ENCODE measurements around the gene ACTL6A.

Gene ACTL6A

GRCh38 chr3:179591313-179591712, 28.6 kb downstream of the ACTL6A start:
- Histone ChIP-seq H3K27me3 (ENCODE audit: insufficient read depth, low read length) (no peaks in the 10 kb centered on the region), H3K9me3 (ENCODE audit: insufficient read depth, low read depth, low read length) (no peaks in the 10 kb centered on the region), H3K36me3 (ENCODE audit: insufficient read depth, low read length) (peaks cover 97% of the 10 kb centered on the region), H3K4me1 (ENCODE audit: insufficient read depth, low read length) (no peaks in the 10 kb centered on the region), H3K4me3 (ENCODE audit: low read length) (no peak overlapping the region), H3K9ac (ENCODE audit: low read depth, low read length) (no peak overlapping the region), H3K27ac (ENCODE audit: low read depth, low read length) (no peak overlapping the region)
- WGBS: 100% methylated on average over 1 of the region's 1 CpG

- Histone ChIP-seq H3K9ac (ENCODE audit: low read depth, low read length) (no peak overlapping the region), H3K36me3 (ENCODE audit: insufficient read depth, low read length) (peaks cover 84% of the 10 kb centered on the region)
- 90% methylated on average over 4 of the region's 4 CpGs for WGBS
These were observed 36.8 kb downstream of the ACTL6A start for GRCh38 chr3:179599531-179599930.

GRCh38 chr3:179603321-179603720, 40.6 kb downstream of the ACTL6A start:
- Histone ChIP-seq H3K36me3 (ENCODE audit: insufficient read depth, low read length) (peaks cover 55% of the 10 kb centered on the region), H3K4me3 (ENCODE audit: low read length) (peak overlapping the region; percentile 87), H3K9me3 (ENCODE audit: insufficient read depth, low read depth, low read length) (no peaks in the 10 kb centered on the region), H3K27ac (ENCODE audit: low read depth, low read length) (no peak overlapping the region), H3K4me1 (ENCODE audit: insufficient read depth, low read length) (peaks cover 6% of the 10 kb centered on the region; the same call in 1 of the 2 replicates), H3K9ac (ENCODE audit: low read depth, low read length) (peak overlapping the region; percentile 95), H3K27me3 (ENCODE audit: insufficient read depth, low read length) (no peaks in the 10 kb centered on the region)
- WGBS: 86% methylated on average over 4 of the region's 4 CpGs

More at GRCh38 chr3:179599531-179599930, 36.8 kb downstream of the ACTL6A start:
- Histone ChIP-seq H3K9me3 (ENCODE audit: insufficient read depth, low read depth, low read length) (no peaks in the 10 kb centered on the region), H3K27me3 (ENCODE audit: insufficient read depth, low read length) (no peaks in the 10 kb centered on the region), H3K27ac (ENCODE audit: low read depth, low read length) (no peak overlapping the region), H3K4me1 (ENCODE audit: insufficient read depth, low read length) (peaks cover 6% of the 10 kb centered on the region; the same call in 1 of the 2 replicates), H3K4me3 (ENCODE audit: low read length) (no peak overlapping the region)

- H3K27ac ChIP-seq (ENCODE audit: low read depth, low read length): peak overlapping the region; percentile 89
- H3K36me3 ChIP-seq (ENCODE audit: insufficient read depth, low read length): peaks cover 50% of the 10 kb centered on the region
- no peaks in the 10 kb centered on the region for H3K9me3 ChIP-seq (ENCODE audit: insufficient read depth, low read depth, low read length)
- H3K27me3 ChIP-seq (ENCODE audit: insufficient read depth, low read length): no peaks in the 10 kb centered on the region
- peaks cover 6% of the 10 kb centered on the region; the same call in 1 of the 2 replicates for H3K4me1 ChIP-seq (ENCODE audit: insufficient read depth, low read length)
- WGBS: 3% methylated on average over 2 of the region's 3 CpGs
- peak overlapping the region; percentile 87 for H3K4me3 ChIP-seq (ENCODE audit: low read length)
- H3K9ac ChIP-seq (ENCODE audit: low read depth, low read length): peak overlapping the region; percentile 95
These were observed 41.1 kb downstream of the ACTL6A start for GRCh38 chr3:179603831-179604230.

- peaks cover 43% of the 10 kb centered on the region for H3K36me3 ChIP-seq (ENCODE audit: insufficient read depth, low read length)
- no peaks in the 10 kb centered on the region for H3K9me3 ChIP-seq (ENCODE audit: insufficient read depth, low read depth, low read length)
These were observed 41.8 kb downstream of the ACTL6A start, which contains the start of the genes MRPL47 and NDUFB5 for GRCh38 chr3:179604321-179605078. Gene MRPL47 (minus strand): TSS chr3:179604638. CDS start chr3:179604624, 14 bp downstream. Gene NDUFB5 (plus strand): TSS chr3:179604794. CDS start chr3:179604816, 22 bp downstream.

GRCh38 chr3:179606534-179607085, 43.9 kb downstream of the ACTL6A start:
- H3K4me3 ChIP-seq (ENCODE audit: low read length): no peak overlapping the region
- WGBS: 89% methylated on average over 3 of the region's 4 CpGs
- peaks cover 25% of the 10 kb centered on the region for H3K36me3 ChIP-seq (ENCODE audit: insufficient read depth, low read length)
- H3K9ac ChIP-seq (ENCODE audit: low read depth, low read length): no peak overlapping the region
- H3K4me1 ChIP-seq (ENCODE audit: insufficient read depth, low read length): peaks cover 6% of the 10 kb centered on the region; the same call in 1 of the 2 replicates
- no peaks in the 10 kb centered on the region for H3K27me3 ChIP-seq (ENCODE audit: insufficient read depth, low read length)
- H3K9me3 ChIP-seq (ENCODE audit: insufficient read depth, low read depth, low read length): no peaks in the 10 kb centered on the region
- no peak overlapping the region for H3K27ac ChIP-seq (ENCODE audit: low read depth, low read length)

More at GRCh38 chr3:179604321-179605078, 41.8 kb downstream of the ACTL6A start, which contains the start of the genes MRPL47 and NDUFB5:
- peak within 1 kb of the TSS; percentile 89 for H3K27ac ChIP-seq (ENCODE audit: low read depth, low read length)
- H3K9ac ChIP-seq (ENCODE audit: low read depth, low read length): peak within 1 kb of the TSS; percentile 95
- WGBS: under 1% methylated on average over 45 of the region's 45 CpGs
- no peaks in the 10 kb centered on the region for H3K27me3 ChIP-seq (ENCODE audit: insufficient read depth, low read length)
- peak within 1 kb of the TSS; percentile 87 for H3K4me3 ChIP-seq (ENCODE audit: low read length)
- peaks cover 6% of the 10 kb centered on the region; the same call in 1 of the 2 replicates for H3K4me1 ChIP-seq (ENCODE audit: insufficient read depth, low read length)

GRCh38 chr3:179608931-179609720, 46.4 kb downstream of the ACTL6A start:
- Histone ChIP-seq H3K9ac (ENCODE audit: low read depth, low read length) (no peak overlapping the region), H3K36me3 (ENCODE audit: insufficient read depth, low read length) (peaks cover 10% of the 10 kb centered on the region), H3K27ac (ENCODE audit: low read depth, low read length) (no peak overlapping the region), H3K4me3 (ENCODE audit: low read length) (no peak overlapping the region), H3K4me1 (ENCODE audit: insufficient read depth, low read length) (no peaks in the 10 kb centered on the region), H3K27me3 (ENCODE audit: insufficient read depth, low read length) (no peaks in the 10 kb centered on the region), H3K9me3 (ENCODE audit: insufficient read depth, low read depth, low read length) (no peaks in the 10 kb centered on the region)
- 91% methylated on average over 5 of the region's 6 CpGs for WGBS

- Histone ChIP-seq H3K4me1 (ENCODE audit: insufficient read depth, low read length) (no peaks in the 10 kb centered on the region), H3K9ac (ENCODE audit: low read depth, low read length) (no peak overlapping the region), H3K9me3 (ENCODE audit: insufficient read depth, low read depth, low read length) (no peaks in the 10 kb centered on the region), H3K27ac (ENCODE audit: low read depth, low read length) (no peak overlapping the region), H3K27me3 (ENCODE audit: insufficient read depth, low read length) (no peaks in the 10 kb centered on the region), H3K36me3 (ENCODE audit: insufficient read depth, low read length) (peaks cover 10% of the 10 kb centered on the region), H3K4me3 (ENCODE audit: low read length) (no peak overlapping the region)
- WGBS: 96% methylated on average over 4 of the region's 4 CpGs
These were observed 47.3 kb downstream of the ACTL6A start for GRCh38 chr3:179610066-179610465.

GRCh38 chr3:179613807-179614206, 51.1 kb downstream of the ACTL6A start:
- Histone ChIP-seq H3K9me3 (ENCODE audit: insufficient read depth, low read depth, low read length) (no peaks in the 10 kb centered on the region), H3K4me1 (ENCODE audit: insufficient read depth, low read length) (no peaks in the 10 kb centered on the region), H3K4me3 (ENCODE audit: low read length) (no peak overlapping the region), H3K27ac (ENCODE audit: low read depth, low read length) (no peak overlapping the region), H3K36me3 (ENCODE audit: insufficient read depth, low read length) (peaks cover 36% of the 10 kb centered on the region), H3K27me3 (ENCODE audit: insufficient read depth, low read length) (no peaks in the 10 kb centered on the region), H3K9ac (ENCODE audit: low read depth, low read length) (no peak overlapping the region)
- WGBS: 87% methylated on average over 2 of the region's 2 CpGs

- H3K27ac ChIP-seq (ENCODE audit: low read depth, low read length): no peak overlapping the region
- no peaks in the 10 kb centered on the region for H3K4me1 ChIP-seq (ENCODE audit: insufficient read depth, low read length)
- WGBS: 88% methylated on average over 4 of the region's 4 CpGs
- no peak overlapping the region for H3K9ac ChIP-seq (ENCODE audit: low read depth, low read length)
- no peak overlapping the region for H3K4me3 ChIP-seq (ENCODE audit: low read length)
- no peaks in the 10 kb centered on the region for H3K9me3 ChIP-seq (ENCODE audit: insufficient read depth, low read depth, low read length)
- H3K27me3 ChIP-seq (ENCODE audit: insufficient read depth, low read length): no peaks in the 10 kb centered on the region
- H3K36me3 ChIP-seq (ENCODE audit: insufficient read depth, low read length): peaks cover 39% of the 10 kb centered on the region
These were observed 52.9 kb downstream of the ACTL6A start for GRCh38 chr3:179615458-179616173.
